Peyer's patch (tissue), 4 donors: ENCODE measurements around the gene PRDM8. TPM values are rescaled to one million over a fixed set of nuclear protein-coding genes. Genes with fewer than 3 reads are reported as not detected.

Experiments
- DNase-seq, 3 donors: peaks; one replicate each; pipeline ENCODE4 v3.0.0-alpha.2; 2017 to 2019
- H3K27ac ChIP-seq, 4 donors: fragments of 200-600 bp; sonication (generic); one replicate each; pipeline ENCODE4 v1.5.1; 2016 to 2019
- H3K27me3 ChIP-seq, 2 donors: fragments of 200-600 bp; sonication (generic); one replicate each; pipeline ENCODE4 v1.5.1; 2019
- H3K36me3 ChIP-seq, 3 donors: fragments of 200-600 bp; sonication (generic); one replicate each; pipeline ENCODE4 v1.5.1; 2016 to 2019
- H3K4me1 ChIP-seq, 4 donors: fragments of 200-600 bp; sonication (generic); one replicate each; pipeline ENCODE4 v1.5.1; 2016 to 2019
- H3K4me3 ChIP-seq, 4 donors: fragments of 200-600 bp; sonication (generic); 1 replicate in 3 of 4; 2 replicates in 1 of 4; pipeline ENCODE4 v1.5.1; 2016 to 2019; ENCODE audit warnings: mild to moderate bottlenecking in 1 of 4
- H3K9me3 ChIP-seq, 4 donors: fragments of 200-600 bp; sonication (generic); one replicate each; pipeline ENCODE4 v1.5.1; 2016 to 2019; ENCODE audit warnings: mild to moderate bottlenecking in 1 of 4
- CTCF ChIP-seq, 6 experiments: fragments of 450-650 bp in 4 of 6; fragments of 200-600 bp in 2 of 6; sonication (generic) in 1 of 6; IDR thresholded peaks; one replicate each; pipeline ENCODE4 v1.5.1; 2017 to 2019; ENCODE audit warnings: antibody characterized with exemption in 6 of 6, mild to moderate bottlenecking in 3 of 6, moderate library complexity in 1 of 6
- POLR2A ChIP-seq, 2 donors: fragments of 450-650 bp; IDR thresholded peaks; one replicate each; pipeline ENCODE4 v1.5.1; 2017; ENCODE audit warnings: antibody characterized with exemption in 2 of 2, mild to moderate bottlenecking in 2 of 2, moderate library complexity in 2 of 2
- total RNA-seq, 4 donors: library from RNA; depleted of rRNA; stranded (reverse); fragments of >200 nt; gene quantifications; one replicate each; pipeline ENCODE4 v1.1.0, GENCODE V29; 2016

Gene PRDM8
- total RNA-seq: 1 to 10 TPM in 2 of 4 donors, under 1 TPM in 2; 0.35 to 5.8 (median 3.3) TPM

GRCh38 chr4:80196922-80197573, at the start of gene PRDM8:
Gene PRDM8 (plus strand): TSS chr4:80197503. CDS start chr4:80200081, 2,578 bp downstream.
- Histone ChIP-seq H3K36me3 (no peaks in the 10 kb centered on the region), H3K9me3 (no peaks in the 10 kb centered on the region), H3K27me3 (no peaks in the 10 kb centered on the region), H3K27ac (peak within 1 kb of the TSS in 1 of 4 donors; percentile 33), H3K4me1 (peaks cover 0 to 13% (median 0%) of the 10 kb centered on the region in 4 donors), H3K4me3 (peak within 1 kb of the TSS in 3 of 4 donors; percentile 7 to 34 (median 29))
- no peak for TF ChIP-seq POLR2A (IDR thresholded peaks at IDR 0.05)
- no peak for DNase-seq

- H3K36me3 ChIP-seq: no peaks in the 10 kb centered on the region
- TF ChIP-seq CTCF (IDR thresholded peaks at IDR 0.05) (no peak), POLR2A (IDR thresholded peaks at IDR 0.05) (no peak)
Observed at GRCh38 chr4:80150387-80151180, 46.7 kb upstream of the PRDM8 start.

GRCh38 chr4:80151981-80152380, 45.3 kb upstream of the PRDM8 start:
- no peak for TF ChIP-seq CTCF (IDR thresholded peaks at IDR 0.05)
- TF ChIP-seq POLR2A (IDR thresholded peaks at IDR 0.05): no peak
- Histone ChIP-seq H3K27me3 (no peaks in the 10 kb centered on the region), H3K27ac (no peak overlapping the region), H3K36me3 (no peaks in the 10 kb centered on the region), H3K9me3 (no peaks in the 10 kb centered on the region), H3K4me3 (no peak overlapping the region), H3K4me1 (no peaks in the 10 kb centered on the region)
- DNase-seq: no peak

More at GRCh38 chr4:80150387-80151180, 46.7 kb upstream of the PRDM8 start:
- Histone ChIP-seq H3K4me1 (no peaks in the 10 kb centered on the region), H3K9me3 (no peaks in the 10 kb centered on the region), H3K27ac (no peak overlapping the region), H3K27me3 (no peaks in the 10 kb centered on the region), H3K4me3 (no peak overlapping the region)
- DNase-seq: no peak

- H3K9me3 ChIP-seq: no peaks in the 10 kb centered on the region
- TF ChIP-seq POLR2A (IDR thresholded peaks at IDR 0.05) (no peak), CTCF (IDR thresholded peaks at IDR 0.05) (no peak)
- no peak for DNase-seq
- H3K27me3 ChIP-seq: no peaks in the 10 kb centered on the region
- H3K27ac ChIP-seq: no peak overlapping the region
- no peak overlapping the region for H3K4me3 ChIP-seq
- no peaks in the 10 kb centered on the region for H3K4me1 ChIP-seq
- no peaks in the 10 kb centered on the region for H3K36me3 ChIP-seq
Observed at GRCh38 chr4:80153874-80154544, 43.3 kb upstream of the PRDM8 start.

GRCh38 chr4:80154545-80154933, 42.8 kb upstream of the PRDM8 start:
- DNase-seq: no peak
- H3K27me3 ChIP-seq: no peaks in the 10 kb centered on the region

More at GRCh38 chr4:80154545-80154933, 42.8 kb upstream of the PRDM8 start:
- H3K4me3 ChIP-seq: no peak overlapping the region
- TF ChIP-seq CTCF (IDR thresholded peaks at IDR 0.05) (no peak), POLR2A (IDR thresholded peaks at IDR 0.05) (no peak)
- H3K9me3 ChIP-seq: no peaks in the 10 kb centered on the region
- H3K27ac ChIP-seq: no peak overlapping the region
- no peaks in the 10 kb centered on the region for H3K36me3 ChIP-seq
- no peaks in the 10 kb centered on the region for H3K4me1 ChIP-seq
